Rectal smooth muscle tissue (tissue), 1 donor: ENCODE measurements around the gene TMEM174.

Experiments used
- H3K27ac ChIP-seq: one replicate; pipeline ENCODE4 v1.7.0; 2013; ENCODE audit warnings: low read depth, low read length, inconsistent platforms
- H3K27me3 ChIP-seq: one replicate; pipeline ENCODE4 v1.7.0; 2013; ENCODE audit warnings: low read length; ENCODE audit not compliant: control insufficient read depth, insufficient read depth
- H3K36me3 ChIP-seq: one replicate; pipeline ENCODE4 v1.7.0; 2013; ENCODE audit warnings: low read length; ENCODE audit not compliant: control insufficient read depth, insufficient read depth
- H3K4me1 ChIP-seq: one replicate; pipeline ENCODE4 v1.7.0; 2013; ENCODE audit warnings: low read length; ENCODE audit not compliant: control insufficient read depth, insufficient read depth
- H3K4me3 ChIP-seq: one replicate; pipeline ENCODE4 v1.7.0; 2013; ENCODE audit warnings: low read length
- H3K9ac ChIP-seq: one replicate; pipeline ENCODE4 v1.7.0; 2013; ENCODE audit warnings: low read length

The TMEM174 gene

GRCh38 chr5:73183481-73183891, 10.5 kb downstream of the TMEM174 start:
- H3K36me3 ChIP-seq, result no peaks in the 10 kb centered on the region
- H3K9ac ChIP-seq, result peak overlapping the region; percentile 7
- H3K27me3 ChIP-seq, result no peaks in the 10 kb centered on the region
- no peaks in the 10 kb centered on the region for H3K4me1 ChIP-seq
- peak overlapping the region; percentile 3 for H3K4me3 ChIP-seq
- no peak overlapping the region for H3K27ac ChIP-seq

GRCh38 chr5:73186976-73187375, 14.0 kb downstream of the TMEM174 start:
- no peak overlapping the region for H3K4me3 ChIP-seq
- no peaks in the 10 kb centered on the region for H3K36me3 ChIP-seq
- H3K9ac ChIP-seq, result no peak overlapping the region
- no peak overlapping the region for H3K27ac ChIP-seq
- no peaks in the 10 kb centered on the region for H3K27me3 ChIP-seq
- no peaks in the 10 kb centered on the region for H3K4me1 ChIP-seq

DNA sequence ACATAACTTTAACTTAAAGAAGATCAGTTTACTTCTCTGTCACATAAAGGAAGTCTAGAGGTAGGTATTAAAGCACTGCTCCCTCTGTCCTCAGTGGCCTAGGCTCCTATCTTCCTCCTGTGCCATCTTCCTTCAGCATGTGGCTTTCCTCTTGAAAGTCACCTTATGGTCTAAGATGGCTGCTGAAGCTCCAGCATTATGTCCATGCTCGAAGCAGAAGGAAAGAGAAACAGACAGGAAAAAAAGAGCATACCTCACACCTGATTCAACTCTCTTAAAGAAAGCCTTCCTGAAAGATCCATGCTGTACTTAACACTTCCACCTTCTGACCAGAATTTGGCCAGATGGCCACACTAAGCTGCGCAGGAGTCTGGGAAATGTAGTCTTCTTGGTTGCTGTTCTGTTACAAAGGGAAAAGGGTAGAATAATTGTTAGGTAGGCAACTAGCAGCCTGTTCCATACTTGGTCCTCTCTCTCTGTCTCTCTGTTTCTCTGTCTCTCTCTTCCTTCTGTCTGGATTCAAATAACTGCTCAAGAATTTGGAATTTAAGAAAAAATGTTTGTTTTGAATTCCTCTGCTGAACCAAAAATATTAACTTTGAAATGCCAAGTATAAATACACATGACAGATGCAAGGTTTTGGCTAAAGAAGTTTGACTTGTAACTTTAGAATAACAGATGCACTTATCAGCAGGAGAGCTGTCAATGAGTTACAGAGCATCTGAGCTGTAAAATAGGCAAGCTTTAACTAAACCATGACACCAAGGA, 16.0 kb downstream of the TMEM174 start:
- Histone ChIP-seq H3K27ac (no peak overlapping the region), H3K4me1 (no peaks in the 10 kb centered on the region), H3K4me3 (no peak overlapping the region), H3K27me3 (no peaks in the 10 kb centered on the region), H3K9ac (no peak overlapping the region), H3K36me3 (no peaks in the 10 kb centered on the region)

- Histone ChIP-seq H3K36me3 (no peaks in the 10 kb centered on the region), H3K4me1 (no peaks in the 10 kb centered on the region), H3K27me3 (no peaks in the 10 kb centered on the region), H3K9ac (no peak overlapping the region), H3K27ac (no peak overlapping the region), H3K4me3 (no peak overlapping the region)
Observed at GRCh38 chr5:73189871-73190376, 16.9 kb downstream of the TMEM174 start.

DNA sequence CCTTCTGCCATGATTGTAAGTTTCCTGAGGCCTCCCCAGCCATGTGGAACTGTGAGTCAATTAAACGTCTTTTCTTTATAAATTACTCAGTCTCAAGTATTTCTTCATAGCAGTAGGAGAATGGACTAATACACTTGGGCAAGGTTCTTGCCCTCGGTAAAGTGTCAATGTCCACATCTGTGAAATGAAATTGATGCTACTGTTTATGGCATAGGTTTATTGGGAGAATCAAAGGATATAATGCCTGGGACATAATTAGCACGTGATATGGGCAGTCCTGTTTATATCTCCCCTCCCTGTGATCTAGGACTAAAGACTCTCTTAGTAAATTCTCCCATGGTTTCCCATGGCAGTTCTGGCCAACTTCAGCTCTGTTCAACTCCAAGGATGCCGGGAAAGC, 19.4 kb downstream of the TMEM174 start:
- Histone ChIP-seq H3K4me1 (no peaks in the 10 kb centered on the region), H3K9ac (no peak overlapping the region), H3K36me3 (no peaks in the 10 kb centered on the region), H3K4me3 (no peak overlapping the region), H3K27ac (no peak overlapping the region), H3K27me3 (no peaks in the 10 kb centered on the region)

DNA sequence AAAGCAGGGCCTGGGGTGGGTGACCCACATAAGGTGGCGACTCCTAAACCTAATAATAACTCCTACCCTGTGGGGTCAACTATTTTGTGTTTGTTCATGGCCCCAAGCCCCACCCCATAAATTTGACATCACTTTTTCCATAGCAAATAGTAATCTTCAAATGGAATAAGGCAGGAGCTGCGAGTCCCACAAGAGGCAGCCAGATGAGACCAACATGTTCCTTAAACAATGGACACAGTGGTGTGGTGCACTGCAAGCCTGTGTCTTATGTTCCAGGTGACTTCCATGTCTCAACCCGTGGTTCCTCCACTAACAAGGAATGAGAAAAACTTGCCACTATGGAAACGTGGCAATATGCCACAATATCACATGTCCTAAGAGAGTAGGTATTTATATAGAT, 20.6 kb downstream of the TMEM174 start:
- no peaks in the 10 kb centered on the region for H3K4me1 ChIP-seq
- no peak overlapping the region for H3K9ac ChIP-seq
- no peaks in the 10 kb centered on the region for H3K36me3 ChIP-seq
- H3K27me3 ChIP-seq, result no peaks in the 10 kb centered on the region
- no peak overlapping the region for H3K4me3 ChIP-seq
- H3K27ac ChIP-seq, result no peak overlapping the region

- H3K4me1 ChIP-seq, result no peaks in the 10 kb centered on the region
- no peaks in the 10 kb centered on the region for H3K27me3 ChIP-seq
- no peak overlapping the region for H3K27ac ChIP-seq
- no peaks in the 10 kb centered on the region for H3K36me3 ChIP-seq
- H3K9ac ChIP-seq, result no peak overlapping the region
- H3K4me3 ChIP-seq, result no peak overlapping the region
Observed at GRCh38 chr5:73196201-73196600, 23.2 kb downstream of the TMEM174 start.

GRCh38 chr5:73197637-73198257, 24.8 kb downstream of the TMEM174 start:
- Histone ChIP-seq H3K27ac (no peak overlapping the region), H3K27me3 (no peaks in the 10 kb centered on the region), H3K9ac (no peak overlapping the region), H3K36me3 (no peaks in the 10 kb centered on the region), H3K4me3 (no peak overlapping the region), H3K4me1 (no peaks in the 10 kb centered on the region)

GRCh38 chr5:73198833-73199592, 26.0 kb downstream of the TMEM174 start:
- Histone ChIP-seq H3K4me1 (no peaks in the 10 kb centered on the region), H3K27ac (no peak overlapping the region), H3K36me3 (no peaks in the 10 kb centered on the region), H3K4me3 (no peak overlapping the region), H3K27me3 (no peaks in the 10 kb centered on the region), H3K9ac (no peak overlapping the region)

GRCh38 chr5:73199671-73200070, 26.7 kb downstream of the TMEM174 start:
- H3K36me3 ChIP-seq, result no peaks in the 10 kb centered on the region
- no peaks in the 10 kb centered on the region for H3K27me3 ChIP-seq
- no peaks in the 10 kb centered on the region for H3K4me1 ChIP-seq
- H3K4me3 ChIP-seq, result no peak overlapping the region
- H3K9ac ChIP-seq, result no peak overlapping the region
- no peak overlapping the region for H3K27ac ChIP-seq

- no peak overlapping the region for H3K27ac ChIP-seq
- H3K4me1 ChIP-seq, result no peaks in the 10 kb centered on the region
- no peaks in the 10 kb centered on the region for H3K36me3 ChIP-seq
- peak overlapping the region; percentile 57 for H3K4me3 ChIP-seq
- no peaks in the 10 kb centered on the region for H3K27me3 ChIP-seq
- H3K9ac ChIP-seq, result no peak overlapping the region
Observed at GRCh38 chr5:73201547-73202513, 28.8 kb downstream of the TMEM174 start.
